OCI-LY7 (cell line): Measurements from ENCODE around the gene NPHS1. TPM values are rescaled to one million over a fixed set of nuclear protein-coding genes. Genes with fewer than 3 reads are reported as not detected.
"Not testable (repeated sequence)": the region's sequence is repeated elsewhere in the genome, so short reads cannot be mapped to it uniquely, and the experiment has no call there.

Experiments used
- BruUV-seq: library from RNA; stranded (reverse); fragments of 400-500 nt; replicated peaks from 2 replicates; lab custom pipeline; 2021; lab: Mats Ljungman, UMichigan
- CTCF ChIA-PET: fragments of 300-600 bp; sonication (Branson Sonifier 250); formaldehyde crosslinking; loops from one replicate; lab custom pipeline; 2022; ENCODE audit warnings: antibody characterized with exemption; ENCODE audit not compliant: unreplicated experiment; lab: Charles Lee
- POLR2A ChIA-PET: fragments of 300-600 bp; sonication (Branson Sonifier 250); formaldehyde crosslinking; loops from one replicate; lab custom pipeline; 2022; ENCODE audit warnings: antibody characterized with exemption; lab: Charles Lee
- DNase-seq: peaks from one replicate; pipeline ENCODE4 v3.0.0-alpha.2; 2015; ENCODE audit warnings: low spot score
- H2AFZ ChIP-seq: fragments of 200-600 bp; sonication (generic), shearing (Covaris generic); 2 replicates; pipeline ENCODE4 v1.6.1; 2014; ENCODE audit warnings: mild to moderate bottlenecking, antibody characterized with exemption, low read length, moderate library complexity
- H3K27ac ChIP-seq: fragments of 200-600 bp; sonication (generic); 2 replicates; pipeline ENCODE4 v1.5.1; 2014; ENCODE audit warnings: mixed run types, low read depth, mild to moderate bottlenecking, moderate library complexity, low read length, inconsistent platforms; ENCODE audit not compliant: poor library complexity, severe bottlenecking
- H3K36me3 ChIP-seq: fragments of 200-600 bp; sonication (generic); 2 replicates; pipeline ENCODE4 v1.6.1; 2014; ENCODE audit warnings: mild to moderate bottlenecking, antibody characterized with exemption, low read length, moderate library complexity, mixed read lengths; ENCODE audit not compliant: insufficient read depth
- H3K4me1 ChIP-seq: fragments of 200-600 bp; sonication (generic); 2 replicates; pipeline ENCODE4 v1.5.1; 2014; ENCODE audit warnings: mild to moderate bottlenecking, low read length; ENCODE audit not compliant: insufficient read depth, poor library complexity, severe bottlenecking
- H3K4me2 ChIP-seq: fragments of 200-600 bp; sonication (generic); 2 replicates; pipeline ENCODE4 v1.6.1; 2014; ENCODE audit warnings: mild to moderate bottlenecking, low read length
- H3K4me3 ChIP-seq: fragments of 200-600 bp; sonication (generic); 2 replicates; pipeline ENCODE4 v1.5.1; 2014; ENCODE audit warnings: mild to moderate bottlenecking, low read depth, low read length; ENCODE audit not compliant: poor library complexity, severe bottlenecking
- H3K79me2 ChIP-seq: fragments of 200-600 bp; sonication (generic); 2 replicates; pipeline ENCODE4 v1.6.1; 2016; ENCODE audit warnings: low read depth, mild to moderate bottlenecking, low read length, moderate library complexity, mixed read lengths; ENCODE audit not compliant: insufficient read depth
- H3K9me2 ChIP-seq: fragments of 200-600 bp; sonication (generic); 2 replicates; pipeline ENCODE4 v1.6.1; 2016; ENCODE audit warnings: mild to moderate bottlenecking, low read length, mixed read lengths; ENCODE audit not compliant: insufficient read depth
- H3K9me3 ChIP-seq: fragments of 200-600 bp; sonication (generic); 2 replicates; pipeline ENCODE4 v1.6.1; 2014; ENCODE audit warnings: mild to moderate bottlenecking, mixed run types, low read length, mixed read lengths
- H4K20me1 ChIP-seq: fragments of 200-600 bp; sonication (generic); 2 replicates; pipeline ENCODE4 v1.6.1; 2014; ENCODE audit warnings: mild to moderate bottlenecking, antibody characterized with exemption, low read length, moderate library complexity, mixed read lengths; ENCODE audit not compliant: insufficient read depth
- EZH2phosphoT487 ChIP-seq: fragments of 200-600 bp; sonication (generic); IDR thresholded peaks from 2 replicates; pipeline ENCODE4 v1.6.1; 2018; ENCODE audit warnings: low read depth, borderline replicate concordance, mild to moderate bottlenecking, mixed run types, antibody characterized with exemption, low read length, moderate library complexity, mixed read lengths
- intact Hi-C: fragments of 100-400 bp; cut with micrococcal nuclease; formaldehyde crosslinking; loops from one replicate; pipeline ENCODE4 v1.10.0; 2022; ENCODE audit not compliant: unreplicated experiment
- total RNA-seq, 2 experiments: library from RNA; depleted of rRNA in 1 of 2; stranded (reverse); fragments of >200 nt in 1 of 2; shearing (Covaris generic) in 1 of 2; gene quantifications; 2 replicates each; pipeline ENCODE4 v1.2.3, GENCODE V29; 2014 to 2022
- TF ChIP-seq, protein P1 (sequence below): fragments of 200-600 bp; sonication (generic); conservative IDR thresholded peaks from 2 replicates; pipeline ENCODE4 v1.5.1; 2014; ENCODE audit warnings: mild to moderate bottlenecking, antibody characterized with exemption, low read length, moderate library complexity, mixed read lengths

Gene NPHS1
- total RNA-seq, 2 experiments from 2014 or later, result not detected

DNA sequence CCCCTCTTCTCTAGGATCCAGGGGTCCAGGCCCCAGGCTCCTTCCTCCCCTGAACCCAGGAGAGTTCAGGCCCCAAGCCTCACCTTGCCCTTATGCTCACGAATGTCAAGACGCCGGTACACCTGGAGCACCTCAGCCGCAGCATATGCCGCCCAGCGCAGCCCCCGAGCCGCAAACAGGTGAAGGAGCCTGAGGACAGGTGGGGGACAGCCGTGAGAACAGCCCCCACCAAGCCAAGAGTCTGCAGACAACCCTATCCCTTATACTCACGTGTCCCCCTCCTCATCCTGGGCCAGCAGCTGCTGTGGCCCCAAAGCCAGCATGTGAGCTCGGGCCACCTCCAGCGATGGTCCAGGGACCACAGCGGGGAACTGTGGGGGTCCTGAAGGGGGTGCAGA, 44.3 kb upstream of the NPHS1 start:
- intact Hi-C loops, result no loop called here
- Histone ChIP-seq H3K4me1 (peaks cover 20% of the 10 kb centered on the region), H3K36me3 (peaks cover 75% of the 10 kb centered on the region), H3K9me3 (no peaks in the 10 kb centered on the region), H2AFZ (no peak overlapping the region), H3K4me2 (no peak overlapping the region), H3K27ac (no peak overlapping the region), H3K9me2 (no peaks in the 10 kb centered on the region), H3K4me3 (no peak overlapping the region), H4K20me1 (no peaks in the 10 kb centered on the region), H3K79me2 (peaks cover 25% of the 10 kb centered on the region)
- no peak for DNase-seq
- BruUV-seq, result no TSS peak
- POLR2A ChIA-PET, result no interaction called here
- CTCF ChIA-PET, result no interaction called here
- no peak for TF ChIP-seq EZH2phosphoT487
- TF ChIP-seq, protein P1, sequence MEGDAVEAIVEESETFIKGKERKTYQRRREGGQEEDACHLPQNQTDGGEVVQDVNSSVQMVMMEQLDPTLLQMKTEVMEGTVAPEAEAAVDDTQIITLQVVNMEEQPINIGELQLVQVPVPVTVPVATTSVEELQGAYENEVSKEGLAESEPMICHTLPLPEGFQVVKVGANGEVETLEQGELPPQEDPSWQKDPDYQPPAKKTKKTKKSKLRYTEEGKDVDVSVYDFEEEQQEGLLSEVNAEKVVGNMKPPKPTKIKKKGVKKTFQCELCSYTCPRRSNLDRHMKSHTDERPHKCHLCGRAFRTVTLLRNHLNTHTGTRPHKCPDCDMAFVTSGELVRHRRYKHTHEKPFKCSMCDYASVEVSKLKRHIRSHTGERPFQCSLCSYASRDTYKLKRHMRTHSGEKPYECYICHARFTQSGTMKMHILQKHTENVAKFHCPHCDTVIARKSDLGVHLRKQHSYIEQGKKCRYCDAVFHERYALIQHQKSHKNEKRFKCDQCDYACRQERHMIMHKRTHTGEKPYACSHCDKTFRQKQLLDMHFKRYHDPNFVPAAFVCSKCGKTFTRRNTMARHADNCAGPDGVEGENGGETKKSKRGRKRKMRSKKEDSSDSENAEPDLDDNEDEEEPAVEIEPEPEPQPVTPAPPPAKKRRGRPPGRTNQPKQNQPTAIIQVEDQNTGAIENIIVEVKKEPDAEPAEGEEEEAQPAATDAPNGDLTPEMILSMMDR, result no peak

DNA sequence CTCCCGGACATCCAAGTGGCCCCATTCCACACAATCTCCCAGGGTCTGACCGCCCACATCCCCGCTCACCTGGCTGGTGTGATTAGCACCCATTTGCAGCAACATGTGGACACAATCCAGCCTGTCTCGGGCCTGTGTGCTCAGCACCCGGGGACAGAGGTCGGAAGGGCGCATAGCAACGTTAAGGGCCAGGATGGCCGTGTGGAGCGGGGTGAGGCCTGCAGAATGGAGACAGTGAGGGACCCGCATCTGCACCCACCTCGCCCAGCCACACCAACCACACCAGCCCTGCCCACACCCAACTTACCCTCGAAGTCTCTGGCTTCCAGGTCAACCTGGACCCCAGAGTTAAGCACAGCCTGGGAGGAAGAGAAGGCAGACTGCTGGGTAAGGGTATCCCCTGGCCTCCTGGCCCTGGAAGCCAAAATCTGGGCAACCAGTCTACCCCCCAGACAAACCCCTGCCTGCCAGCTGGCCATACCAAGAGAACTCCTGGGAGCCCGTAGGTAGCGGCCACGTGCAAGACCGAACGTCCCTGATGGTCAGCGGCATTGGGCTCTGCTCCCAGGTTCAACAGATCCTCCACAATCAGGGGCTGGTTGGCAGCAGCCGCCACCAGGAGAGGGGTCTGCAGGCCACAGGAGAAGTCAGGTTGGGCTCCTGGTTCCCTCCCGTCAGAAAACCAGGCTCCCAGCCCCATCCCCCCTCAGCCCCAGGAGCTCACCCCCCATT, 43.8 kb upstream of the NPHS1 start:
- TF ChIP-seq, protein P1, result no peak
- no peak for TF ChIP-seq EZH2phosphoT487
- ChIA-PET POLR2A (no interaction called here), CTCF (no interaction called here)
- no peak for DNase-seq
- H3K4me1 ChIP-seq, result peaks cover 14% of the 10 kb centered on the region
- no peaks in the 10 kb centered on the region for H4K20me1 ChIP-seq
- no TSS peak for BruUV-seq
- H3K79me2 ChIP-seq, result peaks cover 21% of the 10 kb centered on the region
- H3K27ac ChIP-seq, result no peak overlapping the region
- no peak overlapping the region for H3K4me3 ChIP-seq
- no peaks in the 10 kb centered on the region for H3K9me2 ChIP-seq
- intact Hi-C loops, result no loop called here
- H3K4me2 ChIP-seq, result no peak overlapping the region
- peaks cover 81% of the 10 kb centered on the region for H3K36me3 ChIP-seq
- H2AFZ ChIP-seq, result no peak overlapping the region
- H3K9me3 ChIP-seq, result no peaks in the 10 kb centered on the region

- Histone ChIP-seq H3K4me1 (peaks cover 11% of the 10 kb centered on the region), H3K27ac (no peak overlapping the region), H3K9me3 (no peaks in the 10 kb centered on the region), H3K4me2 (no peak overlapping the region), H2AFZ (no peak overlapping the region), H3K36me3 (peaks cover 98% of the 10 kb centered on the region), H3K79me2 (peaks cover 17% of the 10 kb centered on the region), H4K20me1 (no peaks in the 10 kb centered on the region), H3K9me2 (no peaks in the 10 kb centered on the region), H3K4me3 (no peak overlapping the region)
- TF ChIP-seq EZH2phosphoT487, result no peak
- TF ChIP-seq, protein P1, result no peak
- no peak for DNase-seq
- no TSS peak for BruUV-seq
- CTCF ChIA-PET, result no interaction called here
- POLR2A ChIA-PET, result interaction anchor here (0.6 kb wide), 1 partner anchor 14 kb away, joined by 3 read pairs; no protein-coding TSS in a partner anchor
- intact Hi-C loops, result no loop called here
These were observed 42.0 kb upstream of the NPHS1 start for GRCh38 chr19:35894342-35894741.

- H4K20me1 ChIP-seq, result not testable (repeated sequence)
- POLR2A ChIA-PET, result interaction anchor here (0.6 kb wide), 1 partner anchor 70 kb away, joined by 3 read pairs; no protein-coding TSS in a partner anchor
These were observed 39.5 kb upstream of the NPHS1 start for GRCh38 chr19:35891819-35892218.

More at GRCh38 chr19:35891819-35892218, 39.5 kb upstream of the NPHS1 start:
- H3K9me2 ChIP-seq, H3K4me2 ChIP-seq, H2AFZ ChIP-seq, H3K27ac ChIP-seq, H3K4me3 ChIP-seq, BruUV-seq, H3K9me3 ChIP-seq, intact Hi-C loops, CTCF ChIA-PET, DNase-seq, H3K79me2 ChIP-seq, H3K4me1 ChIP-seq: not testable (repeated sequence)
- H3K36me3 ChIP-seq, result peaks cover 99% of the 10 kb centered on the region
